DOHH2 (cell line): ENCODE results near the gene IST1.

Source experiments
- H3F3A ChIP-seq: fragments of 200-600 bp; sonication (generic), shearing (Covaris generic); 2 replicates; pipeline ENCODE4 v1.6.0; 2016; ENCODE audit warnings: antibody characterized with exemption, mild to moderate bottlenecking; ENCODE audit not compliant: control insufficient read depth, insufficient read depth
- H3K27ac ChIP-seq: fragments of 200-600 bp; sonication (generic); 2 replicates; pipeline ENCODE4 v1.5.1; 2014; ENCODE audit warnings: low read depth, mild to moderate bottlenecking, low read length, moderate library complexity
- H3K27me3 ChIP-seq: fragments of 200-600 bp; sonication (generic); 2 replicates; pipeline ENCODE4 v1.6.1; 2014; ENCODE audit warnings: mild to moderate bottlenecking, low read length, mixed read lengths; ENCODE audit not compliant: control insufficient read depth
- H3K36me3 ChIP-seq: fragments of 200-600 bp; sonication (generic); 2 replicates; pipeline ENCODE4 v1.6.1; 2014; ENCODE audit warnings: mild to moderate bottlenecking, low read length, moderate library complexity, mixed read lengths; ENCODE audit not compliant: control insufficient read depth
- H3K4me1 ChIP-seq: fragments of 200-600 bp; sonication (generic); 2 replicates; pipeline ENCODE4 v1.6.1; 2014; ENCODE audit warnings: mild to moderate bottlenecking, low read length, mixed read lengths; ENCODE audit not compliant: control insufficient read depth
- H3K4me2 ChIP-seq: fragments of 200-600 bp; sonication (generic); 2 replicates; pipeline ENCODE4 v1.6.0; 2014; ENCODE audit warnings: mild to moderate bottlenecking, low read length, moderate library complexity
- H3K4me3 ChIP-seq: fragments of 200-600 bp; sonication (generic); 2 replicates; pipeline ENCODE4 v1.5.1; 2014; ENCODE audit warnings: mild to moderate bottlenecking, low read length, mixed read lengths
- H3K79me2 ChIP-seq: fragments of 200-600 bp; sonication (generic); 2 replicates; pipeline ENCODE4 v1.6.1; 2014; ENCODE audit warnings: mild to moderate bottlenecking, low read length, mixed read lengths; ENCODE audit not compliant: control insufficient read depth
- H3K9me2 ChIP-seq: fragments of 200-600 bp; sonication (generic); replicated peaks from 2 replicates; pipeline ENCODE4 v1.6.1; 2014; ENCODE audit warnings: mild to moderate bottlenecking, low read length, mixed read lengths; ENCODE audit not compliant: control insufficient read depth
- H3K9me3 ChIP-seq: fragments of 200-600 bp; sonication (generic); 2 replicates; pipeline ENCODE4 v1.6.1; 2014; ENCODE audit warnings: antibody characterized with exemption, low read length, mixed read lengths; ENCODE audit not compliant: control insufficient read depth, insufficient read depth
- H4K20me1 ChIP-seq: fragments of 200-600 bp; sonication (generic); 2 replicates; pipeline ENCODE4 v1.6.0; 2014; ENCODE audit warnings: low read depth, mild to moderate bottlenecking, antibody characterized with exemption, low read length, moderate library complexity; ENCODE audit not compliant: control insufficient read depth, insufficient read depth
- EZH2phosphoT487 ChIP-seq: fragments of 200-600 bp; sonication (generic); IDR thresholded peaks from 2 replicates; pipeline ENCODE4 v1.6.1; 2017; ENCODE audit warnings: borderline replicate concordance, mild to moderate bottlenecking, antibody characterized with exemption, low read length, moderate library complexity, mixed read lengths
- TF ChIP-seq, protein P1 (sequence below): fragments of 200-600 bp; sonication (generic); IDR thresholded peaks from one replicate; pipeline ENCODE4 v1.5.1; 2014; ENCODE audit warnings: antibody characterized with exemption, mild to moderate bottlenecking, low read depth, low read length; ENCODE audit not compliant: poor library complexity, severe bottlenecking

The IST1 gene

DNA sequence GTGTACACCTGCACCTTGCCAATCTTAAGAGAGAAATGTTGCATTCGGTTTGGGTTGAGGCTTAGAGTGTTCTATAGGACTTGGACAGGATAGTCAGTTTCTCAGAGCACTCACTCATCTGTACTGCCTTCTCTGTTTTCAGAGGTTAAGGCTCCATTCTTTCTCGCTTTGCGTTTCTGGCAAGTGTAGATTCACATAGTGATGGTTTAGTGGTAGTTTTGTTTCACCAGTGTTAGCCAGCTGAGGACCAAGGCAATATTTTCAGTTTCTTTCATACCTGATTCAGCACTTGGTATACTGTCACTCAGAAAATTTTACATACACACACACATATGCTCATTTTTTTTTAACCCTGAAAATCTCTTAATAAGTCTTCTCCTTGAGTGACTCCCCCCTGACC, 48.2 kb upstream of the IST1 start:
- Histone ChIP-seq H3K4me2 (peak overlapping the region; percentile 78), H3K27ac (no peak overlapping the region), H3K79me2 (peaks cover 31% of the 10 kb centered on the region), H3K27me3 (no peaks in the 10 kb centered on the region), H3K36me3 (peaks cover 44% of the 10 kb centered on the region), H3K4me3 (peak overlapping the region; percentile 87), H4K20me1 (peaks cover 12% of the 10 kb centered on the region; the same call in 1 of the 2 replicates), H3F3A (peaks cover 20% of the 10 kb centered on the region), H3K9me2 (no peaks in the 10 kb centered on the region), H3K9me3 (no peaks in the 10 kb centered on the region), H3K4me1 (peaks cover 38% of the 10 kb centered on the region)
- TF ChIP-seq, protein P1, sequence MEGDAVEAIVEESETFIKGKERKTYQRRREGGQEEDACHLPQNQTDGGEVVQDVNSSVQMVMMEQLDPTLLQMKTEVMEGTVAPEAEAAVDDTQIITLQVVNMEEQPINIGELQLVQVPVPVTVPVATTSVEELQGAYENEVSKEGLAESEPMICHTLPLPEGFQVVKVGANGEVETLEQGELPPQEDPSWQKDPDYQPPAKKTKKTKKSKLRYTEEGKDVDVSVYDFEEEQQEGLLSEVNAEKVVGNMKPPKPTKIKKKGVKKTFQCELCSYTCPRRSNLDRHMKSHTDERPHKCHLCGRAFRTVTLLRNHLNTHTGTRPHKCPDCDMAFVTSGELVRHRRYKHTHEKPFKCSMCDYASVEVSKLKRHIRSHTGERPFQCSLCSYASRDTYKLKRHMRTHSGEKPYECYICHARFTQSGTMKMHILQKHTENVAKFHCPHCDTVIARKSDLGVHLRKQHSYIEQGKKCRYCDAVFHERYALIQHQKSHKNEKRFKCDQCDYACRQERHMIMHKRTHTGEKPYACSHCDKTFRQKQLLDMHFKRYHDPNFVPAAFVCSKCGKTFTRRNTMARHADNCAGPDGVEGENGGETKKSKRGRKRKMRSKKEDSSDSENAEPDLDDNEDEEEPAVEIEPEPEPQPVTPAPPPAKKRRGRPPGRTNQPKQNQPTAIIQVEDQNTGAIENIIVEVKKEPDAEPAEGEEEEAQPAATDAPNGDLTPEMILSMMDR = no peak
- no peak for TF ChIP-seq EZH2phosphoT487

DNA sequence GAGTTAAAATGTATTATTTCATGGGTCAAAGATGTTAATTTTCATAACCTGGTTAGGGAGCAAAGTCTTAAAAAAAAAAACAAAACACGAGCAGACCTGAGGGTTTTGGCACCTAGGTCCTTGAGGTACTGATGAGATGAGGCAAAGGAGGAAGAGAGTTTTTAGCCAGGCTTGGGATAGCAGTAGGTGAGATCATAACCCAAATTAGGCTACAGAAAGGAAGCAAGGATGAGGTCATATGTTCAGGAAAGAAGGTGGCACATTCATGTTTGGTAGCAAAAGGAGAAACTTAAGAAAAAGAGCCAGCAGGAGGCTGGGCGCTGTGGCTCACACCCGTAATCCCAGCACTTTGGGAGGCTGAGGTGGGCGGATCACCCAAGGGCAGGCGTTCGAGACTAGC, 46.7 kb upstream of the IST1 start:
- TF ChIP-seq, protein P1 = no peak
- no peak for TF ChIP-seq EZH2phosphoT487
- Histone ChIP-seq H3K4me3 (no peak overlapping the region), H4K20me1 (peaks cover 13% of the 10 kb centered on the region; the same call in 1 of the 2 replicates), H3K27me3 (no peaks in the 10 kb centered on the region), H3F3A (peaks cover 10% of the 10 kb centered on the region), H3K79me2 (peaks cover 45% of the 10 kb centered on the region), H3K9me2 (no peaks in the 10 kb centered on the region), H3K27ac (no peak overlapping the region), H3K4me2 (no peak overlapping the region), H3K4me1 (peaks cover 38% of the 10 kb centered on the region), H3K36me3 (peaks cover 53% of the 10 kb centered on the region), H3K9me3 (no peaks in the 10 kb centered on the region)

GRCh38 chr16:71851746-71852145, 43.6 kb upstream of the IST1 start:
- Histone ChIP-seq H3K4me2 (no peak overlapping the region), H3K4me3 (no peak overlapping the region), H3K79me2 (peaks cover 59% of the 10 kb centered on the region), H3K4me1 (peaks cover 33% of the 10 kb centered on the region), H3K27ac (no peak overlapping the region), H4K20me1 (peaks cover 23% of the 10 kb centered on the region), H3K36me3 (peaks cover 78% of the 10 kb centered on the region), H3K9me2 (no peaks in the 10 kb centered on the region), H3F3A (no peaks in the 10 kb centered on the region), H3K27me3 (no peaks in the 10 kb centered on the region), H3K9me3 (no peaks in the 10 kb centered on the region)
- no peak for TF ChIP-seq EZH2phosphoT487
- TF ChIP-seq, protein P1 = no peak
